SK-N-SH (cell line): ENCODE data around the gene STAP2. TPM values are rescaled to one million over a fixed set of nuclear protein-coding genes. Genes with fewer than 3 reads are reported as not detected.

ENCODE experiments used
- CTCF ChIA-PET: fragments of 300-600, 350-600 bp; formaldehyde crosslinking; extraction: SDS; loops from one replicate; lab custom pipeline; 2021; lab: Yijun Ruan, JAX
- POLR2A ChIA-PET: fragments of 350-600 bp; sonication (Branson Sonifier 250); formaldehyde crosslinking; extraction: SDS; loops from one replicate; lab custom pipeline; 2020; ENCODE audit warnings: antibody characterized with exemption, inconsistent platforms; lab: Yijun Ruan, JAX
- DNase-seq: peaks from one replicate; pipeline ENCODE4 v3.0.0; 2012
- H2AFZ ChIP-seq: fragments of 200-600 bp; sonication (generic); 2 replicates; pipeline ENCODE4 v1.8.1; 2016; ENCODE audit warnings: antibody characterized with exemption, mild to moderate bottlenecking, low read depth
- H3F3A ChIP-seq: fragments of 200-600 bp; sonication (generic); replicated peaks from 2 replicates; pipeline ENCODE3; 2016; ENCODE audit warnings: antibody characterized with exemption, mild to moderate bottlenecking; ENCODE audit not compliant: insufficient read depth
- H3K27ac ChIP-seq, 2 experiments: fragments of 200-500 bp in 1 of 2; fragments of 200-600 bp in 1 of 2; sonication (Bioruptor generic) in 1 of 2; sonication (generic), shearing (Covaris generic) in 1 of 2; 2 replicates each; pipeline versions ENCODE4 v1.5.1 to v1.6.1; 2014 to 2016; ENCODE audit warnings: low read depth in 2 of 2, inconsistent platforms in 1 of 2, low read length in 1 of 2, mild to moderate bottlenecking in 1 of 2, mixed read lengths in 1 of 2
- H3K27me3 ChIP-seq: fragments of 200-600 bp; sonication (generic), shearing (Covaris generic); 2 replicates; pipeline ENCODE4 v1.6.1; 2016; ENCODE audit warnings: mixed run types; ENCODE audit not compliant: insufficient read depth
- H3K36me3 ChIP-seq, 2 experiments: fragments of 200-500 bp in 1 of 2; fragments of 200-600 bp in 1 of 2; sonication (Bioruptor generic) in 1 of 2; sonication (generic) in 1 of 2; replicated peaks in 1 of 2; 2 replicates each; pipeline versions ENCODE3 to v1.5.1; 2014 to 2016; ENCODE audit warnings: low read length in 1 of 2, mild to moderate bottlenecking in 1 of 2; ENCODE audit not compliant: insufficient read depth in 2 of 2, control insufficient read depth in 1 of 2
- H3K4me1 ChIP-seq, 2 experiments: fragments of 200-500 bp in 1 of 2; fragments of 200-600 bp in 1 of 2; sonication (Bioruptor generic) in 1 of 2; sonication (generic), shearing (Covaris generic) in 1 of 2; 2 replicates each; pipeline versions ENCODE4 v1.5.1 to v1.6.1; 2014 to 2016; ENCODE audit warnings: low read depth in 1 of 2, low read length in 1 of 2, mixed run types in 1 of 2; ENCODE audit not compliant: insufficient read depth in 2 of 2, control insufficient read depth in 1 of 2
- H3K4me2 ChIP-seq: fragments of 200-600 bp; sonication (generic), shearing (Covaris generic); 2 replicates; pipeline ENCODE4 v1.6.1; 2017; ENCODE audit warnings: mixed run types
- H3K4me3 ChIP-seq, 2 experiments: fragments of 200-500 bp in 1 of 2; fragments of 200-600 bp in 1 of 2; sonication (Bioruptor generic) in 1 of 2; sonication (generic), shearing (Covaris generic) in 1 of 2; 2 replicates each; pipeline versions ENCODE4 v1.5.1 to v1.8.1; 2014 to 2016; ENCODE audit warnings: low read depth in 2 of 2, inconsistent platforms in 1 of 2, low read length in 1 of 2, mild to moderate bottlenecking in 1 of 2, mixed read lengths in 1 of 2, moderate library complexity in 1 of 2
- H3K79me2 ChIP-seq: fragments of 200-600 bp; sonication (generic); 2 replicates; pipeline ENCODE4 v1.8.1; 2017; ENCODE audit warnings: mild to moderate bottlenecking; ENCODE audit not compliant: insufficient read depth
- H3K9ac ChIP-seq: fragments of 200-600 bp; sonication (generic); 2 replicates; pipeline ENCODE4 v1.6.1; 2017; ENCODE audit warnings: mixed run types
- H3K9me2 ChIP-seq: fragments of 200-600 bp; sonication (generic); 2 replicates; pipeline ENCODE4 v1.6.1; 2017; ENCODE audit warnings: mixed run types
- H3K9me3 ChIP-seq: fragments of 200-600 bp; sonication (generic); 2 replicates; pipeline ENCODE4 v1.6.1; 2017; ENCODE audit warnings: mixed run types, mild to moderate bottlenecking, moderate library complexity
- H4K20me1 ChIP-seq: fragments of 200-600 bp; sonication (generic); 2 replicates; pipeline ENCODE4 v1.6.1; 2017; ENCODE audit warnings: mild to moderate bottlenecking, mixed run types; ENCODE audit not compliant: insufficient read depth
- CHD2 ChIP-seq: fragments of 150-350 bp; IDR thresholded peaks from 2 replicates; pipeline ENCODE4 v1.6.1; 2018; ENCODE audit warnings: low read length; ENCODE audit not compliant: partially characterized antibody
- CTCF ChIP-seq: fragments of 200-600 bp; sonication (generic); IDR thresholded peaks from 2 replicates; pipeline ENCODE4 v1.6.1; 2017; ENCODE audit warnings: antibody characterized with exemption, mild to moderate bottlenecking, moderate library complexity
- FOXJ3 ChIP-seq: sonication (generic); formaldehyde crosslinking; IDR thresholded peaks from 2 replicates; pipeline ENCODE4 v1.5.1; 2020; ENCODE audit warnings: mild to moderate bottlenecking, missing genetic modification reagents
- MXI1 ChIP-seq: IDR thresholded peaks from 2 replicates; pipeline ENCODE4 v1.6.1; 2012; ENCODE audit warnings: mild to moderate bottlenecking, low read depth, low read length, improper control_type of control experiment
- NFIC ChIP-seq: IDR thresholded peaks from 2 replicates; pipeline ENCODE4 v1.4.0; 2012; ENCODE audit warnings: borderline replicate concordance
- PBX3 ChIP-seq: IDR thresholded peaks from 2 replicates; pipeline ENCODE4; 2012
- POLR2AphosphoS5 ChIP-seq: IDR thresholded peaks from 2 replicates; pipeline ENCODE4 v1.6.1; 2012; ENCODE audit warnings: low read depth, low read length
- SIN3A ChIP-seq: IDR thresholded peaks from 2 replicates; pipeline ENCODE4 v1.6.1; 2012; ENCODE audit warnings: low read depth, mild to moderate bottlenecking, low read length, moderate library complexity, borderline replicate concordance
- SMC3 ChIP-seq: IDR thresholded peaks from 2 replicates; pipeline ENCODE4 v1.6.1; 2012; ENCODE audit warnings: low read depth, low read length, improper control_type of control experiment
- TAF1 ChIP-seq: IDR thresholded peaks from 2 replicates; pipeline ENCODE4 v1.6.1; 2012; ENCODE audit warnings: low read depth, mild to moderate bottlenecking, low read length, moderate library complexity, borderline replicate concordance
- USF1 ChIP-seq: IDR thresholded peaks from 2 replicates; pipeline ENCODE4 v1.4.0; 2012; ENCODE audit warnings: low read depth, borderline replicate concordance
- WGBS: methylation state at CpG from one replicate; pipeline ENCODE4 v1.1.6; 2017; ENCODE audit warnings: low lambda C conversion rate; 5-methylcytosine and 5-hydroxymethylcytosine counted together
- polyA plus RNA-seq, 3 experiments: library from polyadenylated mRNA; depleted of rRNA; stranded (reverse); fragments of >200 nt; gene quantifications; 2 replicates each; pipeline ENCODE4 v1.2.3, GENCODE V29; 2012

STAP2 gene
- polyA plus RNA-seq, 1 of the 3 experiments (the other 2 are of a cell fraction): 7.6 TPM

DNA sequence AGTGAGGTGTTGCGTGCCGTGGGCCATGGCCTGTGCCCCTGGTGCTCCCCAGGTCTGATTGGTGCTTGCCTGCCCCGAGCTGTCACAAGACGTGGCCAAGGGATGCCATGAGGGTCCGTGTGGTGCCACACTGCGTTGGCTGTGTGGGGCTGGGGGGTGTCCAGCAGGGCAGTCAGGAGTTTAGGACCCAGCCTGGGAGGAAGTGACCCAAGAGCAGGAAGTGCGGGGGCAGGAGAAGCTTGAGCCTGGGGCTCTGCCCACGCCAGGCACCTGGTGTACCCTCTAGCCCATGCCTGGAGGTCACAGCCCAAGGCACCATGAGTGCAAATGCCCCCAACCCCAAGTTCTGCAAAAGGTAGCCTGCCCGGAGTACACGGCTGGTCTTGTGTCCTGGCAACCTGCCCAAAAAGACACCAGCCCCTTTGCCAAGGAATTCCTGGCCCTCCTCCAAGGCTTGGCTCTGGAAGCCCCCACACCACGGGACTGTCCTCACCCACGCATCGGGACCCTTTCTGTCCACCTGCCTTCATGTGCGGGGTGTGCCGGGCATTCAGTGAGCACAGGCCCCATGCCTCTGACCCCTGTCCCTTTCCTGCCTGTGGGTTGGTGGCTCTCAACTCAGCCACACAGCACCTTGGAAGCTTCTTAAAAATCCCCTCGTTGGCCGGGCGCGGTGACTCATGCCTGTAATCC, 29.6 kb upstream of the STAP2 start:
- ChIA-PET POLR2A (no interaction called here), CTCF (interaction anchor here (0.6 to 8.5 kb wide), 4 partner anchors 8 to 32 kb away, joined by 3 to 84 read pairs (median 6); partner anchors contain the start of gene SH3GL1)
- no peak overlapping the region for H3K9ac ChIP-seq
- H3K9me2 ChIP-seq: no peaks in the 10 kb centered on the region
- 58% methylated on average over 8 of the region's 19 CpGs for WGBS
- no peaks in the 10 kb centered on the region for H3K9me3 ChIP-seq
- H3K36me3 ChIP-seq: peaks cover 0 to 20% of the 10 kb centered on the region in 2 experiments
- peaks cover 7 to 35% of the 10 kb centered on the region in 2 experiments; a peak in 2 of 4 replicates for H3K4me1 ChIP-seq
- peaks cover 3% of the 10 kb centered on the region for H3F3A ChIP-seq
- no peaks in the 10 kb centered on the region for H3K27me3 ChIP-seq
- H3K4me3 ChIP-seq: no peak overlapping the region
- peaks cover 11% of the 10 kb centered on the region; the same call in 1 of the 2 replicates for H4K20me1 ChIP-seq
- H3K4me2 ChIP-seq: no peak overlapping the region
- no peak for DNase-seq
- TF ChIP-seq CHD2 (peak; percentile 11), NFIC (peak; percentile 54; the same call in 1 of the 2 replicates), USF1 (no peak)
- H2AFZ ChIP-seq: no peak overlapping the region
- peak overlapping the region in 1 of 2 experiments; percentile 64; a peak in 1 of 4 replicates for H3K27ac ChIP-seq
- H3K79me2 ChIP-seq: peaks cover 61% of the 10 kb centered on the region

DNA sequence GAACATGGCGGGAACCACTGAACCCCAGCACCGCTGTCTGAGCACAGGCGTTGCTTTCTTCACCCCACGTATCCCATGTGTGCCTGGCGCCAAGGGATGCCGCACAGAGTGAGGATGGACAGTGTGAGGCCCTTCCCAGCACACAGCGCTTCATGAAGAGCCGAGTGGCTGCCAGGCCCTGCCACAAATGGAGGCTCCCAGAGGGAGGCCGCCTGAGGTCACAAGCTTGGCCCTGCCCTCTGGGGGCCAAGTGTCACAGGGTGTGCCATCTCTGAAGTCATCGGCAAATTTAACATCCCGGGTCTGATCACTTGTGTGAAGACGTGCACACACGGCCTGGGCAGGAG, 29.1 kb upstream of the STAP2 start:
- H2AFZ ChIP-seq: no peak overlapping the region
- ChIA-PET POLR2A (no interaction called here), CTCF (interaction anchor here (0.6 to 8.5 kb wide), 5 partner anchors 9 to 33 kb away, joined by 3 to 84 read pairs (median 6); partner anchors contain the start of gene SH3GL1)
- H3K4me3 ChIP-seq: no peak overlapping the region
- H3K4me2 ChIP-seq: no peak overlapping the region
- no peaks in the 10 kb centered on the region for H3K27me3 ChIP-seq
- H4K20me1 ChIP-seq: peaks cover 11% of the 10 kb centered on the region; the same call in 1 of the 2 replicates
- no peak for DNase-seq
- H3K9me3 ChIP-seq: no peaks in the 10 kb centered on the region
- TF ChIP-seq SIN3A: no peak
- TF ChIP-seq NFIC: no peak
- TF ChIP-seq SMC3: no peak
- no peak for TF ChIP-seq CHD2
- no peak for TF ChIP-seq MXI1
- no peak for TF ChIP-seq CTCF
- TF ChIP-seq FOXJ3 (CRISPR knock-in tag): no peak
- no peak for TF ChIP-seq TAF1
- TF ChIP-seq POLR2AphosphoS5: no peak
- TF ChIP-seq PBX3: no peak
- H3K36me3 ChIP-seq: peaks cover 0 to 25% of the 10 kb centered on the region in 2 experiments
- H3K79me2 ChIP-seq: peaks cover 56% of the 10 kb centered on the region
- H3K9ac ChIP-seq: no peak overlapping the region
- 78% methylated on average over 4 of the region's 13 CpGs for WGBS
- peaks cover 7 to 30% of the 10 kb centered on the region in 2 experiments; a peak in 2 of 4 replicates for H3K4me1 ChIP-seq
- H3K9me2 ChIP-seq: no peaks in the 10 kb centered on the region
- H3K27ac ChIP-seq: peak overlapping the region in 1 of 2 experiments; percentile 64; a peak in 1 of 4 replicates
- H3F3A ChIP-seq: peaks cover 3% of the 10 kb centered on the region
